Breast epithelium (tissue), 3 donors: ENCODE measurements around the gene RBM22.

Experiments used
- POLR2A ChIP-seq: fragments of 450-650 bp; IDR thresholded peaks from one replicate; pipeline ENCODE4 v1.6.1; 2016; ENCODE audit warnings: antibody characterized with exemption, mild to moderate bottlenecking, moderate library complexity
- POLR2AphosphoS5 ChIP-seq, 3 donors: sonication (generic); formaldehyde crosslinking; IDR thresholded peaks; one replicate each; pipeline ENCODE4 v1.6.1; 2017; ENCODE audit warnings: antibody characterized with exemption in 3 of 3
- TF ChIP-seq, protein P1 (sequence below), 3 donors: fragments of 450-650 bp; IDR thresholded peaks; one replicate each; pipeline ENCODE4 v1.5.1; 2016 to 2017; ENCODE audit warnings: antibody characterized with exemption in 3 of 3, mild to moderate bottlenecking in 3 of 3, moderate library complexity in 3 of 3

GRCh38 chr5:150706776-150707390 lies 6.0 kb upstream of the RBM22 start:
- TF ChIP-seq, protein P1, sequence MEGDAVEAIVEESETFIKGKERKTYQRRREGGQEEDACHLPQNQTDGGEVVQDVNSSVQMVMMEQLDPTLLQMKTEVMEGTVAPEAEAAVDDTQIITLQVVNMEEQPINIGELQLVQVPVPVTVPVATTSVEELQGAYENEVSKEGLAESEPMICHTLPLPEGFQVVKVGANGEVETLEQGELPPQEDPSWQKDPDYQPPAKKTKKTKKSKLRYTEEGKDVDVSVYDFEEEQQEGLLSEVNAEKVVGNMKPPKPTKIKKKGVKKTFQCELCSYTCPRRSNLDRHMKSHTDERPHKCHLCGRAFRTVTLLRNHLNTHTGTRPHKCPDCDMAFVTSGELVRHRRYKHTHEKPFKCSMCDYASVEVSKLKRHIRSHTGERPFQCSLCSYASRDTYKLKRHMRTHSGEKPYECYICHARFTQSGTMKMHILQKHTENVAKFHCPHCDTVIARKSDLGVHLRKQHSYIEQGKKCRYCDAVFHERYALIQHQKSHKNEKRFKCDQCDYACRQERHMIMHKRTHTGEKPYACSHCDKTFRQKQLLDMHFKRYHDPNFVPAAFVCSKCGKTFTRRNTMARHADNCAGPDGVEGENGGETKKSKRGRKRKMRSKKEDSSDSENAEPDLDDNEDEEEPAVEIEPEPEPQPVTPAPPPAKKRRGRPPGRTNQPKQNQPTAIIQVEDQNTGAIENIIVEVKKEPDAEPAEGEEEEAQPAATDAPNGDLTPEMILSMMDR (IDR thresholded peaks at IDR 0.05) = no peak
- TF ChIP-seq POLR2A (no peak), POLR2AphosphoS5 (IDR thresholded peaks at IDR 0.05) (no peak)
